GM18909 (cell line): ENCODE data around the gene MRGPRF.

ENCODE experiments used
- ATAC-seq: cut with Tn5 transposase; IDR thresholded peaks from one replicate; pipeline ENCODE4 v1.9.1; 2021; ENCODE audit warnings: mild to moderate bottlenecking; ENCODE audit not compliant: unreplicated experiment, poor library complexity

The MRGPRF gene, protein sequence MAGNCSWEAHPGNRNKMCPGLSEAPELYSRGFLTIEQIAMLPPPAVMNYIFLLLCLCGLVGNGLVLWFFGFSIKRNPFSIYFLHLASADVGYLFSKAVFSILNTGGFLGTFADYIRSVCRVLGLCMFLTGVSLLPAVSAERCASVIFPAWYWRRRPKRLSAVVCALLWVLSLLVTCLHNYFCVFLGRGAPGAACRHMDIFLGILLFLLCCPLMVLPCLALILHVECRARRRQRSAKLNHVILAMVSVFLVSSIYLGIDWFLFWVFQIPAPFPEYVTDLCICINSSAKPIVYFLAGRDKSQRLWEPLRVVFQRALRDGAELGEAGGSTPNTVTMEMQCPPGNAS

DNA sequence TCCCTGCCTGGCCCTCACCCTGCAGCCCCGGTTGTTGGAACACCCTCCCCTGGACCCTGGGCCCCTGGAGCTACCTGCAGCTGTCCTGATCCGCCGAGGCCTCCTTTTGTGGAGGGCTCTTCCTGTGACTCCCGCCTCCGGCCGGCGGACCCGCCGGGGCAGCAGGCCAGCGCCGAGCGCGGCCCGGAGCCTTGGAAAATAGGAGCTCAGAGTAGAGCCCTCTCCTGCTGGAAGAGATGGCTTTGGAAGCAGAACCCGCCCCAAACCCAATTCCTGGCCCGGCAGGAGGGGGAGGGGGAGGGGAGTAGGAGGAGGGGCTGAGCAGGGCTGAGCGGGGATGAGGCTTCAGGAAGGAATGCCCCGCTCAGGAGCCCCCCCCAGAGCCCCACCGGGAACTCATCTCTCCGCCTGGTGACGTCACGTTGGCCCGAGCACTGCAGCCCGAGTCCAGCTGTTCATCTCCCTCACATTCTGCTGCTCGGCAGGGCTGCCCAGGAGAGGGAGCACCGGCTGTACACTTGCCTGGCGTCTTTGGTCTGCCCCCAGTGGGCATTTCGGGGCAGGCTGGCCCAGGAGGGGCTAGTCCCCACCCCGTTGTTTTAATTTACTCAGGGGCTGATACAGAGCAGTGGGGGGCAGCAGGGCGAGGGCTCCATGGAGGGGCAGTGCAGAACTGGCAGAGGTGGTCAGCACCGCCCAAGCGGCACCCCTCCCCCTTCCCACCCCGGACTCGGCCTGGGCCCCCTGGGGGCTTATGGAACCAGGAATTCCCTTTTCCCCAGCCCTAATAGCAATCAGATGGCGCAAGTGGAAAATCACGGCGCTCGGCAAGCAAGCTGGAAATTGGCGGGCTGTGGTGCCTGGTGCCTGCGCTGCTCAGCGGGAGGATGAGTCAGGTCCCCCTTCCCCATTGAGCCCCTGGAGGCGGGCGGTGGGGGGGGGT is at the start of gene MRGPRF:
MRGPRF (minus strand) TSS at position 238 of the 943 bp plus-strand sequence. CDS start 3,345 bp downstream, outside the sequence.
- no peak for ATAC-seq

DNA sequence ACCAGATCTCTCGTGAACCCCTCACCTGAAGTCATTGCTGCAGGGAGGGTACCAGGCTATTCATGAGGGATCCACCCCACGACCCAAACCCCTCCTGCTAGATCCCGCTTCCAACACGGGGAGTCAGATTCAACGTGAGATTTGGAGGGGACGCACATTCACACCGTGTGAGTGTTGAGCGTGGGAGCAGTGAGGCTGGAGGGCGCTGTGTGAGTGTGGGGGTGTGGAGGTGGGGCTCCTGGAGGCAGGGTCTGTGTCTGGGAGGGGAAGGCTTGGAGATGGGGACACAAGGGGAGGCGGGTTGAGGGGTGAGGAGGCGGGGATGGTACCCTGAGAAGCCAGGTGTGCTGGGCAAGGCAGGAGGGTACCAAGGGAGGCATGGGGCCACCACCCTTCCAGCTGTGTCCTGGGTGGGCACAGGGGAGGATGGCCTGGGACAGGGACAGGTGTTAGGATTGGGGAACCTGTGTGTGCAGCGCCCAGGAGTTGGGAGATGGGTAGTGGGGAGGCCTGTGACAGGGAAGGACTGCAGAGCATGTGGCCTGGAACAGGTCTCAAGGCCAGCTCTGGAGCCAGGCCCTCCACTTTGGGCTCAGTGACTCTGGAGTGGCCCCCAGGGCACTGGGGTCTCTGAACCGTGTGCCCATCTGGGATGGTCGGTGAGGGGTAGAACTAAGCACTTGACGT is 49.3 kb upstream of the MRGPRF start:
- no peak for ATAC-seq

DNA sequence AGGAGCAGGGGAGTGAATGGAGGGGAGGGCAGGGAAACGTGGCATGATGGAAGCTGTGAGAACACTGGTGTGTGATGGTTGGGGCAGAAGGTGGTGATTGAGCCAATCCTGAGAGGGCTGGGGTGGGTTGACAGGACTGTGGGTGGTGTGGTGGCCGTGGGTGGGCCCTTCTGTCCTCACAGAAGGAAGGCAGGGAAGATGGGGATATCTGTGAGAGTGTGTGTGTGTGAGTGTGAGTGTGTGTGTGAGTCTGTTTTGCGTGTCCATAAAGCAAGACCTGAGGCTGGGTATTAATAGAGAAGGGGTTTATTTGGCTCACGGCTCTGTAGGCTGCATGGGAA is 48.6 kb upstream of the MRGPRF start:
- ATAC-seq: no peak

DNA sequence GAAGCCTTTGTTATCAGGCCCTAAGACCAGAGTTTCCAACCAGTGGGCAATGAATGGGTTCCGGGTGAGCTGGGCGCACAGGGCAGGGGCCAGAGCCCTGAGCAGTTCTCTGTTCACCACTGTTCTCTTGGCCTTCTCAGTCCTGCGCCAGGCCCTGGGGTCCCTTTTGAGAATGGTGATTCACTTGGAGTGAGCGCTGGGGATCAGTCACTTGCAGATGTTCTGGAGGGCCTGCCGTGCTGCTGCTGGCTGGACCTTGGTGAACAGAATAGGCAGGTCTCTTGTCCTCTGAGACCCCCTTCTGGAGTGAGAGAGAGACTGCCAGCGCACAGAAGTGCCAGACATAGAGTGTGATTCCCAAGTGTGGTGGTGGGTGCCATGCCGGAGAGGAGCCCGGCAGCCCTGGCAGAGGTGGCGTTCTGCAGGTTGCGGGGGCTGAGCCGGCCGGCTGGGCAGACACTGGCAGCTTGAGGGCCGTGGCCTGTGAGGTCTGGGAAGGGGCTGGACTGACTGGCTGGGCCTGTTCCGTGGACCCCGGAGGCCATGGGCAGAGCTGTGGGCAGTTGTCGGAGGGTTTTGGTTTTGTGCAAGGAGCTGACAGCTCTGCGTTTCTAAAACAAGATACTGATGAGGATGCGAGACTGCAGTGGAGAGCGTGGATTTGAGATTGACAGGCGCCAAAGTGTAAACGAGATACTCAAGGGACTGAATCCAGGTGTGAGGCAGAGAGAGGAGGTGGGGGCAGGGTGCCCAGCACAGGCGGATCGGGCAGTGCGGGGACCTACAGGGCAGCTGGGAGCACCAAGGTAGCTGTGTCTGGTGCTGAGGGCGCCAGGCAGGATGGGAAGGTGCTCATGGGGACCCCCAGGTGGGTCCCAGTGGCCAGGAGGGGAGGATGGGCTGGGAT is 48.0 kb upstream of the MRGPRF start:
- no peak for ATAC-seq

DNA sequence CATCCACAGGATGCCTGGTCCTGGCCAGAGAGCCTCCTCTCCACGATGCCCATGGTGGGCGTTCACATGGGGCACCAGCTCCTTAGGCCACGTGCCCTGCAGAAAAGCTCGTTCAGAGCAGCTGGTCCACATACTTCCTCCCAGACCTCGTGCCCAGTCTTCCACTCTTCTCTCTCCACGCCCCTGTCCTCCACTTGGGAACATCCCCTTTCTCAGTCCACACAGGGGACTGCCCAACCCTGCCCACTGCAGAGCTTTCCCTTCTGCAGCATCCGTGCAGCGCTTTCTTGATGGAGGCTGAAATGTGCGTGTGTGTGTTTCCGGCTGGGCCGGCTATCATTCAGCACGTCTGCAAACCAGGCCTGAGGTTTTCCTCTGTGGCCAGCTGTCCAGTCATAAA is 46.9 kb upstream of the MRGPRF start:
- no peak for ATAC-seq

DNA sequence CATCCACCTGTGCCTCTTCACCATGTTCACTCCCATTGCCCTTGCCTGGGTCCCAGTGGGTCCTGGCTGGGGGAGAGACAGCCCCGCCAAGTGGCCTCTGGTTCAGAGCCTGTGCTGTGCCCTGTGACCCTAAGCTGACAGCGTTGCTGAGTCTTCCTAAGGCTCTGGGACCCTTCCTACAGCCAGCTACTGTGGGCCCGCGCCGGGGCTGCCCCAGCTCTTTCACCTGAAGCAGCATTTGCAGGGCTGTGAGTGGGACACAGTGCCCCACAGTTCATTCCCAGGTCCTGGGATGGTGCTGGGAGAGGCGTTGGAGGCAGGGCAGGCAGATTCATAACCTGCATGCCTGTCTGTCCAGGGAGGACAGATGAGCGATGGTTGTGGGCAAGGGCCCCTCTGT is 46.4 kb upstream of the MRGPRF start:
- no peak for ATAC-seq

DNA sequence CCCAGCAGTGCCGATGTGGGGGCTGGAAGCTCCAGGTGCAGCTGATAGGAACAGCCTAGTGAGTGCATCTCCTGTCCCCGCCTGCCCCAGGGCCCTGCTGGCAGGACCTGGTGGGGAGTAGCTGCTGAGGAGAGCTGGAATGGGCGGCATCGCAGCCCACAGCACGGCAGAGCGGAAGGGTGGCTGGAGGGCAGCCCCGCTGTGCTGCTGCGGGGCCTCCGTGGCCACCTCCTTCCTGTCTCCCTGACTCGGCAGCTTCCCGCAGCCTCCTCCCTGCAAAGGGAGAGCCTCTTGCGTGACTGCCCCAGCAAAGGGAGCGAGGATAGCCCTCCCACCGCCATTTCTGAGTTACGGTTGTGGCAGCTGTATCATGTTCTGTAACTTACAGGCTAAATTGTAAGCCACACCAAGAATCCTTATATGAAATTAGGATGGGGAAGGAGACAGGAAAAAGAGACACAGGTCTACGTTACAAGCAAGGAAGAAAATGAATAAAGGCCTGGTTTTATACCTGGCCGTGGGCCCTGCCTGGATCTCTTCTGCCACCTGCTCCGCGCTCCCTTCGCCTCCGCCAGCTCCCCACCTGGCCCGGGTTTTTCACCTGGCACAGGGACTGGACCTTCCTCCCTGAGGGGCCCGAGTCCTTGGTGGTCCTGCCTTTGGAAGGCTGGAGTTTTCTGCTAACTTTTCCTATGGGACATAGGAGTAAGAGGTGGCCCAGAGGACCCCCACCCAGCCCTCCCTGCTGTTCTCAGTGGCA is 45.6 kb upstream of the MRGPRF start:
- ATAC-seq: no peak

DNA sequence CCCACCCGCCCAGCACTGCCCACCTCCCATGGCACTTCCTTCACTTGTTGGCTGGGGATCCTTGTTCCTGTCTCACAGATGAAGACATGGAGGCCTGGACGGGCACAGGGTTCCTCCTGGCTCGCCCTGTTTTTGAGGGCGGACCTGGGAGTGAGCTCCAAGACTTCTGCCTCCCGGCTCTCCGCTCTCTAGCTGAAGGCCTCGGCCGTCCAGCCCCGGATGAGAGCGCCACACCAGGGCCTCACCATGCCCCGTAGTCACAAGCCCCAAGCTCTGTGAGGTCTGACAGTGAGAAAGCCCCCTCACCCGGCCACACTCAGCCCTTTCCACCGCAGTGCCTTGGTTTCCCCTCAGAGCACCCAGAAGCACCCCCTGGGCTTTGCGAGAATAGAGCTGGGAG is 44.8 kb upstream of the MRGPRF start:
- no peak for ATAC-seq

DNA sequence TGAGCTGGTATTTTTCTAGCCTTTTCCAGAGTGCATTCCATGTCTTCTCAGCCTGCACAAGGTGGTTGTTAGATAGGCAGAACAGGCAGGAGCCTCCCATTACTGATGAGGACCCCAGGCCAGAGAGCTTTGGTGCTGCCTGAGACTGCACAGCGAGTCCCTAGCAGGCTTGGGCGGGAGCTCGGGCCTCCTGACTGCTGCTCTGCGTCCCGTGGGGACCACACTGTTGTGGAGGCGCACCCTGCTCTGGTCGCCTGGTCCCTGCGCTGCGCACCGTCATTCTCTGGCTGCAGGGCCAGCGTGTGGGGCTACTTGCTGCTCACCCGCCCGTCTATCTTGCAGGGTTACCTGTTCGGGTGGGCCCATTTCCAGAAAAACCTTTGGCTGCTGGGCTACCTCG is 44.2 kb upstream of the MRGPRF start:
- no peak for ATAC-seq

DNA sequence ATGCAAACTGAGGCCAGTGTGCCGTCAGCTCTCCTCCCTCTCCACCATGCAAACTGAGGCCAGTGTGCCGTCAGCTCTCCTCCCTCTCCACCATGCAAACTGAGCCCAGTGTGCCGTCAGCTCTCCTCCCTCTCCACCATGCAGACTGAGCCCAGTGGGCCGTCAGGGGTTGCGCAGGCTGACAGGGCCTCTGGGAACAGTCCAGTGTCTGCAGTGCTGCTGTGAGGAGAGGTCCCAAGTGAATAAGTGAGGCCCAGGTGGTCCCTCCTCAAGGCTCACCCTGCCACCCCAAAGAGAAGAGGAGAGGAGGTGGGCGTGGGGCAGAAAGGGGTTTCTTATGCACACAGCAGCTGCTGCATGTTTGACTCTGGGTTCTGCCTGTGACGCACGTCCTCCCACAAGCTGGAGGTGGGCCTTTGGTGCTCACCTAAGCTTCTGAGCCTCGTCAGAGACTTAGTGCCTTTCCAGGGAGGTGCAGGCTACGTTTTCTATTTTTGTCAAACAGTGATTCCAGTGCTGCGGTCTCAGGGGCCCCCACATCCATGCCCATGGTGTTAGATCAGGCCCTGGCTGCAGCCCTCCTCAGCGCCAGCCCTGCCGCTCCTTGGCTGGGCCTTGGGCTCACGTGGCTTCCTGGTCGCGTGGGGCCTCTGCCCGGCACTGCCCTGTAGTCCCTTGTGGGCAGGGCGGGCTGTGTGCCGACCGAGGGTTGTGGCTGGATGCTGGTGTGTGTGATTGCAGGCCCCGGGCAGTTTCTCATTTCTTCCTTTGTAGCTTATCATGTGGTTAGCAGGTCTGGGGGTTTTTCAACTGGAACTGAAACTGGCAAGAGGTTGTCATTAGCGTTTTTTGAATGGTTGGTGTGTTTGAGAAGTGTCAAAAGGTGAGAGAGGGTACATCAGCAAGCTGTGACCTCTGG is 42.8 kb upstream of the MRGPRF start:
- ATAC-seq: peak; percentile 84

DNA sequence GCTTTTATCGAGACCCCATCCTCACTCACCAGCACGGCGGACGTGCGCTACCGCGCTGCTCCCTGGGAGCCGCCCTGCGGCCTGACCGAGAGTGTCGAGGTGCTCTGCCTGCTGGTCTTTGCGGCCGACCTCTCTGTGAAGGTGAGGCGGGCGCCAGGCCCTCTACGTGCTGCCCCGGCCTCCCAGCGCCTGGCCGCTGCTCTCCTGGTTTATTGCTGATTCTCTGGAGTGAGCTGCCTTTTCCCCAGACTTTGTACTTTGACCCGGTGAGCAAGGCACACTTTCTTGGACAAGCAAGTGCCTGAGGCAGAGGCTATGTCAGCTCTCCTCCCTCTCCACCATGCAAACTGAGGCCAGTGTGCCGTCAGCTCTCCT is 42.2 kb upstream of the MRGPRF start:
- ATAC-seq: no peak

DNA sequence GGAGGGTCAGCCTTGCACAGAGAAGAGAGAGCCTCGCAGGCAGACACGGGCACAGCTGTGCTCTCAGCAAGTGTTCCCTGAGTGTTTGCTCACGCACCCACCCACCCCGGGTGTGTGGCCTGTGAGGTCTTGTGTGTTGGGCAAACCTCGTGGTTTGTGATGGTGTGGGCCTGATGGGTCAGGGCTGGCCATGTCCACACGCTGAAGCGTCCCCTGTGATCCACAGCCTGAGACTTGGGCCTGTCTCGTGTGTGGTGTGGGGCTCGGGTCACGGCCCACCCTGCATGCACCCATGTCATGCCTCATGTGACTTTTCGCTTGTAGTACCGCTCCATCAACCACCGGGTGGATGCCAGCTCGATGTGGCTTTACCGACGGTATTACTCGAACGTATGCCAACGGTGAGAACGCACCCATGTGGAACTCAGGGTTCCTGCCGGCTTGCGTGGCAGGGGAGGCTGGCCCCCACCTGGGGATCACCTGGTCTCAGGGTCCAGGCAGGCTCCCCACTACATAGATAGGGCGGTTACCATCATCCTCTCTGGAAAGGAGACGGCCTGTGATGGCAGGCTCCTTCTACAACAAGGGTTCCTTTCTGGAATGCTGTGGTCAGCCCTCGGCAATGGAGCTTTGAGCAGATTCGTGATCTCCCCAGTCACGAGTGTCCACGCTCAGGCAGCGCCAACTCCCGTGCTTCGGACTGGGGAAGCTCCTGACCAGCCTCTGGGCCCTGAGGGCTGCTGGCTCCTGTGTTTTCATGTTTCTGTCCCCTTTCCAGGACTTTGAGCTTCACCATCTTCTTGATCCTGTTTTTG is 41.6 kb upstream of the MRGPRF start:
- ATAC-seq: no peak

DNA sequence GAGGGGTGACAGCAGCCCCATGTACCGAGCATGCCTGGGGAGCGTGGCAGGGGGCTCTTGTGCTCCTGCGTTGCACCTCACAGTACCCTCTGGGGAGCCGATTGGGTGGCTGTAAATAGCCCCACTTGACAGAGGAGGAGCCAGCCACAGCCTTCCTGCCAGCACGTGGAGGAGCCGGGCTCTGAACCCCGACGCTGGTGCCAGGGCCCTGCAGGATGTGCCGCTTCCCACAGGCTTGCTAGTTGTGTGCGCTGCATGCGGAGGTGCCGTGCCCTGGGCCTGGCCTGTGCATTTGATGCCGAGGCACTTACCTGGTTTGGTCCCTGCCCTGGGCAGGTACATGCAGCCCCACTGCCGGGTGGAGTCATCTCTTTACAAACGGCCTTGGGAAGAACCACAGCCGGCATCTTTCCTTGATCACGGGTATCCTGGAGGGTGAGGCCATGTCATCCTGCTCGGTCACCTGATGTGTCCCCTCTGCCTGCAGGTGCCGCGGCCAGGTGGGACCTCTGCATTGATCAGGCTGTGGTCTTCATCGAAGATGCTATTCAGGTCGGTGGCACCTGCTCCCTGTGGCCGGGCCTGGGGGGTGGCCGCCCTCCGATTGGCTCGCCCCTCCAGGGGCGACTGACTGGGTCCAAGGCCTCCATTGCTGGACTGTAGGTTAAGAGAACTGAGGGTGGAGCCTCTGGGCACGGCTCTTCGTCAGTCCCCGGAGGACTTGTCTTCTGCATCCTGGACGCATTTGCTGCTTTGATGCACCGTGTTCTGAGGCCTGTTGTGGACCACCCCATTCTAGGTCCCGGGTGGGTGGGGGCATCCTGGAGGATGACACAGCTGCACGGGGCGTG is 40.7 kb upstream of the MRGPRF start:
- no peak for ATAC-seq

DNA sequence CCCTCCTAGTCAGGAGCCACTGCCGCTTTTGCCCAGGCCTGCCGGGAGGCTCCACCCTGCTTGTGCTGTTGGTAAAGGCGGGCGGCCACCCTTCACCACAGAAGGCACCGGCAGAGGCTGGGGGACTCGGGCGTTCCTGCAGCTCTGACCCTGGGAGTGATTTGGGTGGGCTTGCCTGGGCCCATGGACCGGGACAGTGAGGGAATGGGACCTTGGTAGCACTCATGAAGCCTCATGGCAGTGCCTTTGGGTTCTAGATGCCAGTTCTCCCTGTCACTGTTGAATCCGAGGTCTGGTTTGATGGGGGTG is 40.1 kb upstream of the MRGPRF start:
- no peak for ATAC-seq

DNA sequence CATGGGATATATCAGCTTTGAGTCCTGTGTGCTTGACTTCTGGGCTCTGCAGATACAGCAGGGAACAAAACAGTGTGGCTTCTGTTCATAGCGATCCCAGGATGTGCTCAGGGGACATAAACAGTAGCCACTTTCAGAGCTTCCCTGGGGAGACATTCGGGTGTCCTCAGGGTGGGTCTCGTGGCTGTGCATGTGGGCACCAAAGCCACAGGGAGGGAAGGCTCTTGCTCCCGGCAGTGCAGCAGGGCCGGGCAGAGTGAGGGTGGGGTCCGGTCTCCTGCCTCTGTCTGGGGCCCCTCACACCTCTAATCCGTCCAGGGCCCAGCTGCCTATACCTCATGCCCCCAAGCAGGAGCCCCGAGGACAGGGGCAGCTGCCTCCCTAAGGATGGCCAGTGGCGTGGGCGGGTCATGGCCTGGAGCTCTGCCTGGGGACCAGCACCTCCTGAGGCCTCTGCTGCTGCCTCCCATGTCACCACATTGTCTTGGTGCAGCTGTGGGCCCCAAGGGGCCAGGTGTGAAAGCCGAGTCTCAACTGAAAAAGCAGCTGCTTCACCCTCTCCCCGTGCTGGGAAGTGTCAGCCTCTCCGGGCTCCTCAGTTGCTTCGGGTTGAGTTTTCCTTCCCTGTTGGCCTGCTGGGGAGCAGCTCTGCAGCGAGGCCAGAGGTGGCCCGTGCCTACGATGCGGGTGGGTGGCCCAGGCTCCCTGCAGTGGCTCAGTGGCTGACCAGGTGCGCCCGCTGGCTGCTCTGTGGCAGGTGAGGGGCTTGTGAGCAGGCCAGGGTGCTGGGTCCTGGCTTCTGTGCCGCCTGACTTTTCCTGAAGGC is 39.5 kb upstream of the MRGPRF start:
- no peak for ATAC-seq
